GM19395 (cell line): Measurements from ENCODE around the gene PRR14L.

Experiments
- ATAC-seq: cut with Tn5 transposase; IDR thresholded peaks from one replicate; pipeline ENCODE4 v1.9.1; 2021; ENCODE audit warnings: mild to moderate bottlenecking, moderate library complexity; ENCODE audit not compliant: unreplicated experiment

The PRR14L gene

GRCh38 chr22:31647523-31648320 lies 102.2 kb downstream of the PRR14L start:
- ATAC-seq: no peak

GRCh38 chr22:31647066-31647465 lies 102.9 kb downstream of the PRR14L start:
- ATAC-seq: no peak

GRCh38 chr22:31646186-31647019 lies 103.5 kb downstream of the PRR14L start:
- no peak for ATAC-seq

- ATAC-seq: no peak
These were observed 110.4 kb downstream of the PRR14L start for GRCh38 chr22:31639436-31640039.

GRCh38 chr22:31637891-31638618 lies 111.9 kb downstream of the PRR14L start:
- peak; percentile 48 for ATAC-seq

GRCh38 chr22:31637447-31637890 lies 112.5 kb downstream of the PRR14L start:
- peak; percentile 66 for ATAC-seq

- no peak for ATAC-seq
These were observed 114.2 kb downstream of the PRR14L start for GRCh38 chr22:31635638-31636306.

- no peak for ATAC-seq
These were observed 118.5 kb downstream of the PRR14L start for GRCh38 chr22:31631436-31631835.
